B cell (primary cell): Measurements from ENCODE around the gene CFAP90. TPM values are rescaled to one million over a fixed set of nuclear protein-coding genes. Genes with fewer than 3 reads are reported as not detected.

Experiments used
- ATAC-seq: fragments of 200-7000 bp; cut with Tn5 transposase; one replicate; pipeline ENCODE4 v1.10.0; 2021; ENCODE audit warnings: low read depth, mild to moderate bottlenecking, moderate number of reproducible peaks, moderate library complexity
- CTCF ChIA-PET: fragments of 350-600 bp; sonication (Branson Sonifier 250); formaldehyde crosslinking; loops from one replicate; lab custom pipeline; 2021; ENCODE audit warnings: antibody characterized with exemption, inconsistent platforms; lab: Charles Lee
- POLR2A ChIA-PET: fragments of 350-600 bp; sonication (Branson Sonifier 250); formaldehyde crosslinking; loops from one replicate; lab custom pipeline; 2021; ENCODE audit warnings: antibody characterized with exemption; lab: Charles Lee
- DNase-seq: peaks from one replicate; pipeline ENCODE4 v3.0.0; 2013
- H2AFZ ChIP-seq: 2 replicates; pipeline ENCODE4 v1.6.1; 2012; ENCODE audit warnings: mild to moderate bottlenecking, low read depth, low read length; ENCODE audit not compliant: insufficient read depth, poor library complexity, severe bottlenecking
- H3K27ac ChIP-seq, 2 donors: 1 replicate in 1 of 2; 2 replicates in 1 of 2; pipeline ENCODE4 v1.5.1; 2012 to 2013; ENCODE audit warnings: low read length in 2 of 2, mild to moderate bottlenecking in 2 of 2, moderate library complexity in 1 of 2
- H3K27me3 ChIP-seq, 4 experiments: fragments of 200-600 bp in 1 of 4; sonication (generic) in 1 of 4; replicated peaks in 1 of 4; 1 replicate in 2 of 4; 2 replicates in 2 of 4; pipeline versions ENCODE4 v1.6.1 to v1.7.0; 2013 to 2016; ENCODE audit warnings: low read length in 3 of 4, mild to moderate bottlenecking in 2 of 4, mixed read lengths in 1 of 4, moderate library complexity in 1 of 4; ENCODE audit not compliant: insufficient read depth in 4 of 4, control insufficient read depth in 3 of 4; ENCODE audit errors: control extremely low read depth in 1 of 4
- H3K36me3 ChIP-seq, 2 experiments: replicated peaks in 1 of 2; 1 replicate in 1 of 2; 2 replicates in 1 of 2; pipeline versions ENCODE4 v1.6.1 to v1.7.1; 2013; ENCODE audit warnings: low read length in 1 of 2; ENCODE audit not compliant: insufficient read depth in 2 of 2, control insufficient read depth in 1 of 2; ENCODE audit errors: control extremely low read depth in 1 of 2, extremely low read depth in 1 of 2
- H3K4me1 ChIP-seq, 2 donors: fragments of 200-600 bp in 1 of 2; sonication (generic) in 1 of 2; 1 replicate in 1 of 2; 2 replicates in 1 of 2; pipeline versions ENCODE4 v1.5.1 to v1.6.1; 2013 to 2017; ENCODE audit warnings: low read length in 2 of 2; ENCODE audit not compliant: control insufficient read depth in 2 of 2, insufficient read depth in 2 of 2
- H3K4me2 ChIP-seq: replicated peaks from 2 replicates; pipeline ENCODE3; 2012; ENCODE audit warnings: mild to moderate bottlenecking, low read depth, low read length; ENCODE audit not compliant: poor library complexity, severe bottlenecking
- H3K4me3 ChIP-seq, 5 experiments: fragments of 200-600 bp in 1 of 5; sonication (generic) in 1 of 5; 1 replicate in 3 of 5; 2 replicates in 2 of 5; pipeline versions ENCODE4 v1.5.1 to v1.7.0; 2011 to 2016; ENCODE audit warnings: low read length in 4 of 5, mild to moderate bottlenecking in 4 of 5, low read depth in 2 of 5, control low read depth in 1 of 5, moderate library complexity in 1 of 5; ENCODE audit not compliant: insufficient read depth in 1 of 5; ENCODE audit errors: control extremely low read depth in 1 of 5, extremely low read depth in 1 of 5
- H3K79me2 ChIP-seq: fragments of 200-600 bp; sonication (generic); one replicate; pipeline ENCODE4 v1.6.0; 2016; ENCODE audit warnings: low read length; ENCODE audit not compliant: control insufficient read depth, insufficient read depth
- H3K9ac ChIP-seq: fragments of 200-600 bp; sonication (generic); 2 replicates; pipeline ENCODE4 v1.6.1; 2017; ENCODE audit warnings: mild to moderate bottlenecking, low read length, moderate library complexity
- H3K9me3 ChIP-seq, 3 donors: one replicate each; pipeline versions ENCODE4 v1.6.1 to v1.7.1; 2013; ENCODE audit warnings: low read length in 2 of 3; ENCODE audit not compliant: control insufficient read depth in 2 of 3, insufficient read depth in 1 of 3; ENCODE audit errors: control extremely low read depth in 1 of 3
- H4K20me1 ChIP-seq: 2 replicates; pipeline ENCODE4 v1.6.0; 2012; ENCODE audit warnings: mild to moderate bottlenecking, low read length; ENCODE audit not compliant: insufficient read depth, control insufficient read depth, poor library complexity, severe bottlenecking
- H3K27ac Mint-ChIP-seq: one replicate; pipeline ENCODE4 v1.8.0; 2021; ENCODE audit warnings: mixed read lengths
- H3K27me3 Mint-ChIP-seq: one replicate; pipeline ENCODE4 v1.8.0; 2021; ENCODE audit warnings: mixed read lengths
- H3K4me1 Mint-ChIP-seq: one replicate; pipeline ENCODE4 v1.8.0; 2021; ENCODE audit warnings: mixed read lengths
- H3K4me3 Mint-ChIP-seq: one replicate; pipeline ENCODE4 v1.8.0; 2021; ENCODE audit warnings: mixed read lengths
- H3K9me3 Mint-ChIP-seq: one replicate; pipeline ENCODE4 v1.8.0; 2022; ENCODE audit warnings: mixed read lengths; ENCODE audit not compliant: insufficient read depth
- CTCF ChIP-seq: fragments of 200-600 bp; IDR thresholded peaks from one replicate; pipeline ENCODE4 v1.8.0; 2022; ENCODE audit warnings: antibody characterized with exemption, mild to moderate bottlenecking
- EZH2 ChIP-seq: IDR thresholded peaks from 2 replicates; pipeline ENCODE4 v1.6.1; 2012; ENCODE audit warnings: borderline replicate concordance, low read depth, mild to moderate bottlenecking, moderate library complexity, low read length; ENCODE audit not compliant: insufficient read depth, poor library complexity, severe bottlenecking
- WGBS: methylation state at CpG from one replicate; pipeline ENCODE4 v1.1.5; 2013; ENCODE audit warnings: missing lambda C conversion rate; ENCODE audit not compliant: insufficient coverage; 5-methylcytosine and 5-hydroxymethylcytosine counted together
- intact Hi-C: fragments of 100-400 bp; cut with micrococcal nuclease; formaldehyde crosslinking; loops from one replicate; pipeline ENCODE4 v1.10.0; 2022
- polyA plus RNA-seq: library from polyadenylated mRNA; depleted of rRNA; stranded (reverse); fragments of >200 nt; gene quantifications from 2 replicates; pipeline ENCODE4 v1.2.3, GENCODE V29; 2012
- total RNA-seq, 2 donors: library from RNA; stranded (reverse); fragments of 120-200 nt in 1 of 2; gene quantifications; 1 replicate in 1 of 2; 2 replicates in 1 of 2; pipeline versions ENCODE4 v1.2.3 to v1.2.4, GENCODE V29; 2013 to 2022

The CFAP90 gene
- total and polyA plus RNA-seq, 2 donors (not counting 1 experiment from before 2014, with no cell fraction given), result not detected

GRCh38 chr5:7856855-7857254 lies 5.9 kb upstream of the CFAP90 start:
- ChIA-PET POLR2A (no interaction called here), CTCF (no interaction called here)
- no CpG with 5 or more reads among the region's 2 CpGs for WGBS
- no peaks in the 10 kb centered on the region for H4K20me1 ChIP-seq
- peaks cover 0 to under 1% of the 10 kb centered on the region in 2 donors for H3K4me1 ChIP-seq
- H3K4me1 Mint-ChIP-seq, result peaks cover 9% of the 10 kb centered on the region
- no peaks in the 10 kb centered on the region for H3K79me2 ChIP-seq
- no peak for TF ChIP-seq EZH2
- peak; percentile 23 for TF ChIP-seq CTCF
- H3K9me3 ChIP-seq, result peaks cover 0 to 3% (median 0%) of the 10 kb centered on the region in 3 donors
- H3K4me3 ChIP-seq, result no peak overlapping the region
- H3K36me3 ChIP-seq, result peaks cover 2 to 29% of the 10 kb centered on the region in 2 experiments
- H3K27me3 Mint-ChIP-seq, result no peaks in the 10 kb centered on the region
- no peak overlapping the region for H3K27ac ChIP-seq
- H3K4me2 ChIP-seq, result no peak overlapping the region
- no peak overlapping the region for H3K4me3 Mint-ChIP-seq
- ATAC-seq, result no peak
- H3K9me3 Mint-ChIP-seq, result no peaks in the 10 kb centered on the region
- intact Hi-C loops, result no loop called here
- no peak overlapping the region for H3K27ac Mint-ChIP-seq
- H2AFZ ChIP-seq, result no peak overlapping the region
- H3K27me3 ChIP-seq, result peaks cover 0 to 5% (median under 1%) of the 10 kb centered on the region in 4 experiments
- DNase-seq, result no peak
- no peak overlapping the region for H3K9ac ChIP-seq

GRCh38 chr5:7855611-7856010 lies 4.7 kb upstream of the CFAP90 start:
- Mint-ChIP-seq H3K27ac (no peak overlapping the region), H3K9me3 (no peaks in the 10 kb centered on the region), H3K4me3 (no peak overlapping the region), H3K4me1 (peaks cover 14% of the 10 kb centered on the region), H3K27me3 (no peaks in the 10 kb centered on the region)
- ChIA-PET CTCF (interaction anchor here (0.7 to 0.9 kb wide), 2 partner anchors 9 to 22 kb away, joined by 3 read pairs; no protein-coding TSS in a partner anchor), POLR2A (no interaction called here)
- no peak for ATAC-seq
- H3K27ac ChIP-seq, result no peak overlapping the region
- DNase-seq, result no peak
- peaks cover 0 to 10% (median 0%) of the 10 kb centered on the region in 3 donors for H3K9me3 ChIP-seq
- peaks cover 2 to 18% of the 10 kb centered on the region in 2 experiments for H3K36me3 ChIP-seq
- H3K27me3 ChIP-seq, result peaks cover 0 to 17% (median 7%) of the 10 kb centered on the region in 4 experiments
- 96% methylated on average over 2 of the region's 3 CpGs for WGBS
- H3K4me3 ChIP-seq, result no peak overlapping the region
- intact Hi-C loops, result no loop called here
- no peak overlapping the region for H3K4me2 ChIP-seq
- peaks cover 5 to 9% of the 10 kb centered on the region in 2 donors for H3K4me1 ChIP-seq
- TF ChIP-seq EZH2 (no peak), CTCF (no peak)
- H4K20me1 ChIP-seq, result no peaks in the 10 kb centered on the region
- no peak overlapping the region for H2AFZ ChIP-seq
- H3K79me2 ChIP-seq, result no peaks in the 10 kb centered on the region
- H3K9ac ChIP-seq, result no peak overlapping the region
